Ectodermal cell (in vitro differentiated cells): Measurements from ENCODE around the gene ERC1.

ENCODE experiments used
- H3K27ac ChIP-seq: 2 replicates; pipeline ENCODE4 v1.7.0; 2013; ENCODE audit warnings: mild to moderate bottlenecking, low read depth, low read length; ENCODE audit not compliant: insufficient read depth, poor library complexity, severe bottlenecking
- H3K27me3 ChIP-seq: 2 replicates; pipeline ENCODE4 v1.7.0; 2013; ENCODE audit warnings: mild to moderate bottlenecking, low read length; ENCODE audit not compliant: insufficient read depth, control insufficient read depth, poor library complexity, severe bottlenecking
- H3K36me3 ChIP-seq: one replicate; pipeline ENCODE4 v1.7.0; 2013; ENCODE audit warnings: low read length; ENCODE audit not compliant: control insufficient read depth, insufficient read depth
- H3K4me1 ChIP-seq: one replicate; pipeline ENCODE4 v1.7.0; 2013; ENCODE audit warnings: low read length; ENCODE audit not compliant: control insufficient read depth, insufficient read depth
- H3K4me3 ChIP-seq: 2 replicates; pipeline ENCODE4 v1.7.0; 2013; ENCODE audit warnings: low read depth, low read length, control low read depth; ENCODE audit not compliant: insufficient read depth
- H3K9me3 ChIP-seq: 2 replicates; pipeline ENCODE4 v1.7.0; 2013; ENCODE audit warnings: mild to moderate bottlenecking, low read length, moderate library complexity; ENCODE audit not compliant: control insufficient read depth
- WGBS, 2 experiments: methylation state at CpG; one replicate each; pipeline ENCODE4 v1.1.7; 2013; ENCODE audit warnings: missing lambda C conversion rate in 2 of 2; 5-methylcytosine and 5-hydroxymethylcytosine counted together

Gene ERC1

GRCh38 chr12:1542599-1542998, 551.6 kb downstream of the ERC1 start:
- Histone ChIP-seq H3K9me3 (no peaks in the 10 kb centered on the region), H3K4me1 (no peaks in the 10 kb centered on the region), H3K36me3 (no peaks in the 10 kb centered on the region), H3K27ac (no peak overlapping the region), H3K27me3 (no peaks in the 10 kb centered on the region), H3K4me3 (no peak overlapping the region)
- 94 to 96% methylated on average over 6 to 7 of the region's 7 CpGs for WGBS, 2 experiments

- no peaks in the 10 kb centered on the region for H3K36me3 ChIP-seq
- H3K9me3 ChIP-seq: no peaks in the 10 kb centered on the region
- H3K27me3 ChIP-seq: no peaks in the 10 kb centered on the region
- H3K4me3 ChIP-seq: no peak overlapping the region
- WGBS, 2 experiments: 78 to 81% methylated on average over 6 to 7 of the region's 7 CpGs
- no peaks in the 10 kb centered on the region for H3K4me1 ChIP-seq
- H3K27ac ChIP-seq: no peak overlapping the region
Observed at GRCh38 chr12:1544996-1545700, 554.1 kb downstream of the ERC1 start.
